HG02884 (cell line): ENCODE measurements around the gene NOP53.
"Not testable (repeated sequence)": the region's sequence is repeated elsewhere in the genome, so short reads cannot be mapped to it uniquely, and the experiment has no call there.

ENCODE experiments used
- ATAC-seq: cut with Tn5 transposase; IDR thresholded peaks from one replicate; pipeline ENCODE4 v1.9.1; 2021; ENCODE audit warnings: mild to moderate bottlenecking, moderate library complexity; ENCODE audit not compliant: unreplicated experiment

The NOP53 gene

DNA sequence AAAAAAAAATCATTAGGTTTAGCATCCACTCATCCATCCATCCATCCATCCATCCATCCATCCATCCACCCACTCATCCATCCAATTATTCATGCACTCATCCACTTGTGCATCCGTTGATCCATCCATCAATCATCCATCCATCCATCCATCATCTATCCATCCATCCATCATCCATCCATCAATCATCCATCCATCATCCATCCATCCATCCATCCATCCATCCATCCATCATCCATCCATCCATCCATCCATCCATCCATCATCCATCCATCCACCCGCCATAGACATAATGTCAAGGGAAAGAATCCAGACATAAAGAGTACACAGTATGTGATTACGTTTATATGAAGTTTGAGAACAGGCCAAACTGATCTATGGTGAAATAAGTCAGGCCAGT is 24.2 kb downstream of the NOP53 start:
- no peak for ATAC-seq

GRCh38 chr19:47771291-47771690 is 25.9 kb downstream of the NOP53 start:
- ATAC-seq, result not testable (repeated sequence)

DNA sequence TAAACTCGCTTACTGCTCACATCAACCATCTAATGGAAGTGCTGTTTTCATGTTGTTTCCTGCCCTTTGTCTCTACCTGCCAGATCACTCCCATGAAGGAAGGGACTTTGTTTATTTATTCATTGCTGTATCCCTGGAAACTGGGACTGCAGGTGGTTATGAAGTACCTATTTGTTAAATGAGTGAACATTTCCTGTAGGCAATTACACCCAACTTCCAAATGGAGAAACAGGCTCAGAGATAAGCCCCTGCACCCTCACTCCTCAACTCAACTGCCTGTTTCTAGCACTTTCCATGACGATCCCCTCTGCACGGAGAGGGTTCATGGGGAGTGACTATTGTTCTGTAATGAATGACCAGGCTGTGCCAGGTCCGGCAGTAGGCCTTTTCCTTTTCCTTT is 31.2 kb downstream of the NOP53 start:
- ATAC-seq, result no peak

DNA sequence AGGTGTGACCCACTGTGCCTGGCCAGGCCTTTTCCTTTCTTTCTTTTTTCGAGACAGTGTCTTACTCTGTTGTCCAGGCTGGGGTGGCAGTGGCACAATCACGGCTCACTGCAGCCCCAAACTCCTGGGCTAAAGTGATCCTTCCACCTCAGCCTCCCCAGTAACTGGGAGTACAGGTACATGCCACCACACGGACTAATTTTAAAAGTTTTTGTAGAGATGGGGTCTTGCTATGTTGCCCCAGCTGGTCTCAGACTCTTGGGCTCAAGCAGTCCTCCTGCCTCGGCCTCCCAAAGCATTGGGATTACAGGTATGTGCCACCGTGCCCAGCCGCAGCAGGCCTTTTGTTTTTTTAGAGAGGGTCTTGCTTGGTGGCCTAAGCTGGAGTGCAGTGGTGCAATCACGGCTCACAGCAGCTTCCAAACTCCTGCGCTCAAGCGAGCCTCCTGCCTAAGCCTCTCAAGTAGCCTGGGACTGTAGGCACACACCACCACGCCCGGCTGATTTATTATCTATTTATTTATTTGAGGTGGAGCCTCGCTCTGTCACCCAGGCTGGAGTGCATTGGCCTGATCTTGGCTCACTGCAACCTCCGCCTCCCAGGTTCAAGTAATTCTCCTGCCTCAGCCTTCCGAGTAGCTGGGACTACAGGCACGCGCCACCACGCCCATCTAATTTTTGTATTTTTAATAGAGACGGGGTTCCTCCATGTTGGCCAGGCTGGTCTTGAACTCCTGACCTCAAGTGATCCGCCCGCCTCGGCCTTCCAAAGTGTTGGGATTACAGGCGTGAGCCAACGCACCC is 32.1 kb downstream of the NOP53 start:
- ATAC-seq, result not testable (repeated sequence)

GRCh38 chr19:47778049-47778953 is 33.0 kb downstream of the NOP53 start, which contains the start of gene SELENOW:
Gene SELENOW, plus strand, starts transcription at chr19:47778703. Its CDS starts 83 bp downstream, at chr19:47778786.
- ATAC-seq, result peak; percentile 65

GRCh38 chr19:47778954-47779351 is 33.6 kb downstream of the NOP53 start:
- ATAC-seq, result no peak

GRCh38 chr19:47779524-47780214 is 34.3 kb downstream of the NOP53 start:
- ATAC-seq, result no peak

- no peak for ATAC-seq
These were observed 34.8 kb downstream of the NOP53 start for GRCh38 chr19:47780215-47780551.

DNA sequence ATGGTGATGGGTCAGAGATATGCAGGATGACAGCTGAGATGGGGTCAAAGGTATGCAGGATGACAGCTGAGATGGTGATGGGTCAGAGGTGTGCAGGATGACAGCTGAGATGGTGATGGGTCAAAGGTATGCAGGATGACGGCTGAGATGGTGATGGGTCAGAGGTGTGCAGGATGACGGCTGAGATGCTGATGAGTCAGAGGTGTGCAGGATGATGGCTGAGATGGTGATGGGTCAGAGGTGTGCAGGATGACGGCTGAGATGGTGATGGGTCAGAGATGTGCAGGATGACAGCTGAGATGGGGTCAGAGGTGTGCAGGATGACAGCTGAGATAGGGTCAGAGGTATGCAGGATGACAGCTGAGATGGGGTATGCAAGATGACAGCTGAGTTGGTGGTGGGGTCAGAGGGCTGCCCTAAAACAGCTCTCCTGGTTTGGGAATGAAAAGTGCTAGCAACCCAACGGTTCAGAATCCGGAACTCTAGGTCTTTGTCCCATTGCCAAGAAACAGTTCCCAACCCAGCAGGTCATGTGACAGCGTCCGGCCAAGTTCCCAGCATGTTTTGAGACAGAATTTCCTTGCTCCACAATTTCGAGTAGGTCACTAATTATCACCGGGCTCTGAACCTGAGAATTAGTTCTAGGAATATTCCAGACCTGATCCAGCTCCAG is 36.4 kb downstream of the NOP53 start:
- no peak for ATAC-seq

DNA sequence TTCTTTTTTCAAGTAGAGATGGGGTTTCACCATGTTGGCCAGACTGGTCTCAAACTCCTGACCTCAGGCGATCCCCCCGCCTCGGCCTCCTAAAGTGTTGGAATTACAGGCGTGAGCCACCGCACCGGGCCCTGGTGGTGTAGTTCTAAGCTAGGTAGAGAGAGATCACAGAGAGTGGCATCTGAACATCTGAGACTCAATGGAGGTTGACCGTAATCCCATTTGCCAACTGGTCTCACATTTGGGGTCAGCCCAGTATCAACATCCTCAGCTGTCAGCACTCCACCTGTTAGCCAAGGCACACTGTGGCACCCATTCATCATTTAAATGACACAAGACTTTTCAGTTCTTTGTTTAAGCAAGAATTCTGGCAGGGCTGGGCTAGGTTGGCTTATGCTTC is 41.2 kb downstream of the NOP53 start:
- ATAC-seq, result no peak

DNA sequence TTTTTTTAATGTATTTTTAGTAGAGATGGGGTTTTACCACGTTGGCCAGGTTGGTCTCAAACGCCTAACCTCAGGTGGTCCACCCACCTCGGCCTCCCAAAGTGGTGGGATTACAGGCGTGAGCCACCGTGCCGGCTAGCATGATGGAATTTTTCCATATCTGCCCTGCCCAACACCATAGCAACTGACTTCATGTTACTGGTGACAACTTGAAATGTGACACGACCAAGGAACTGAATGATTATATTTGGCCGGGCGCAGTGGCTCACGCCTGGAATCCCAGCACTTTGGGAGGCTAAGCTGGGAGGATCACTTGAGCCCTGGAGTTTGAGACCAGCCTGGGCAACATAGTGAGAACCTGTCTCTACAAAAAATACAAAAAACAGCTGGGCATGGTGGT is 42.0 kb downstream of the NOP53 start:
- not testable (repeated sequence) for ATAC-seq

- ATAC-seq, result not testable (repeated sequence)
These were observed 44.5 kb downstream of the NOP53 start for GRCh38 chr19:47789811-47790210.

- ATAC-seq, result no peak
These were observed 45.1 kb downstream of the NOP53 start for GRCh38 chr19:47790398-47790814.

DNA sequence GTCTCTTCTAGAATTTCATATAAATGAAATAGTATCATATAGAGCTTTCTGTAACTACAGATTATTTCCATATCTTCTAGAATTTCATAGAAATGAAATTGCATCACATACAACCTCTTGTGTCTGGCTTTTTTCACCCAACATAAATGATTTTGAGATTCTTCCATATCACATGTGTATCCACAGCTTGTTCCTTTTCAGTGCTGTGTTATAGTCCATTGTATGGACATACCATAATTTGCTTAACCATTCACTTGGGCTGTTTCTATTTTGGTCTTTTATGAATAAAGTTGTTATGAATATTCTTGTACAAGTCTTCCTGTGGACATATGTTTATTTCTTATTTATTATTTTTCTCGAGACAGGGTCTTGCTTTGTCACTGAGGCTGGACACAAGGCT is 47.3 kb downstream of the NOP53 start:
- no peak for ATAC-seq

DNA sequence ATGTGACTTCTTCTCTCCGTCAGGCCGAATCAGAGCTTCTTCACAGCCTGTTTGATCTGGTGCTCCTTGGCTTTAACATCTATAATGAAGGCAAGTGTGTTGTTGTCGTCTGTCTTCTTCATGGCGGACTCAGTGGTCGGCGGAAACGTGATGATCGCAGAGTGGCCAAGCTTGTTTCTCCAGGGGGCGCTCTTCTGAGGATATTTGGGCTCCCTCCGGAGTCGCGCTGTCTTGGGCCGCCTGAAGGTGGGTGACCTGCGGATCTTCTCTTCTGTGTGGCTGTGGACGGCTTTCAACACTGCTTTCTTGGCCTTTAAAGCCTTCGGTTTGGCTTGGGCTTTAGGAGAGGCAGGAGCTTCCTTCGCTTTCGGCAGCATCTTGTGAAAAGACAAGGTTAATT is 49.2 kb downstream of the NOP53 start:
- no peak for ATAC-seq

DNA sequence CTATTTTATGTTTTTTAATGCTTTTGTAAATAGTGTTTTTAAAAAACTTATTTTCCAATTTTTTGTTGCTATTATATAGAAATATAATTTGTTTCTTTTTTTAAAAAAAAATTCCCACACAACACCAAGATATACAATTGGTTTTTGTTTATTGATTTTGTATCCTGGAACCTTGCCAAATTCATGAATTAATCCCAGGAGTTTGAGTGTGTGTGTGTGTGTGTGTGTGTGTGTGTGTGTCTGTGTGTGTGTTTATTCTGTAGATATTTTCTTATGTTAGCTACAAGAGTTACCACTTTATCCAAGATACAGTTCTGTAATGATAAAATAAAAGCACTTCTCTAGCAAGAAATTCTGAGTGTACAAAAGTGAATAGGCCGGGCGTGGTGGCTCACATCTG is 51.4 kb downstream of the NOP53 start:
- no peak for ATAC-seq

DNA sequence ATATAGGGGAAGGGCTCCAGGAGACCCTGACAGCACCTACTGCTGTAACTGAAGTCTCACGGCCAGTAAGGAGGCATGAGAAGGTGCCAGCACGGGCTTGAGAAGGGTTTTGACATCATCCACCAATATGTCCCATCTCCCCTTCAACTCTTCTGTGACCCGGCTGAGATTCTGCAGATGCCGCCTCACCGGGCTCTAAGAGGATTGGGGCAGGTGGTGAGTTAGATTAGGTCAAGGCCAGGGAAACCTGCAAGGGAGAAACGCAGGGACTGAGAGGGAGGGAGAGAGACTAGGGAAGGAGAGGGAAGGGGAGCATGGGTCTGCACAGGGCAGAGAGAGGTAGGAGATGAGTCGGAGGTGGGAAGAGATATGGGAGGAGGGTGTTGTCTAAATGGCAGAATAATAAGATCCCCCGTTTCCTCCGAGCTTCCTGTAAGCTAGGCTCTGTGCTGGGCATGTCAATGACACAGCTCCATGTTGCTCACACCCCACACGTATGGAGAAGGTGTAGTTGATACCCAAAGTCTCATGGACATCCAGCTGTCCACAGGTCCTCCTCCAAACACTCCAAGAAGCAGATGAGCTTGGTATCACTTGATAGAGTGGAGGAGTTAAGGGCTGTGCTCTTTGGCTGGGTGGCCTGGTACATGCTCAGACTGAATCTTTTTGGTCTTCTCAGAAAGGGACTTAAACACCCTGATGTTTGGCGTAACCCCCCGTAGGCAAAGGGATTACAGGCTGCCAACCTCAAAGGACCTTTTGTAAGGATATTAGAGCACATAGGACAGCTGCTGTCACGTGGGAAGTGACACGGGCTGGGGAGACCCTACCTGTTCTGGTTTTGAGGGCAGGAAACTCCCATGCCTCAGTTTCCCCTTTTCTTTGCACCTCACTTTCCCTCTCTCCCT is 52.9 kb downstream of the NOP53 start:
- ATAC-seq, result no peak

DNA sequence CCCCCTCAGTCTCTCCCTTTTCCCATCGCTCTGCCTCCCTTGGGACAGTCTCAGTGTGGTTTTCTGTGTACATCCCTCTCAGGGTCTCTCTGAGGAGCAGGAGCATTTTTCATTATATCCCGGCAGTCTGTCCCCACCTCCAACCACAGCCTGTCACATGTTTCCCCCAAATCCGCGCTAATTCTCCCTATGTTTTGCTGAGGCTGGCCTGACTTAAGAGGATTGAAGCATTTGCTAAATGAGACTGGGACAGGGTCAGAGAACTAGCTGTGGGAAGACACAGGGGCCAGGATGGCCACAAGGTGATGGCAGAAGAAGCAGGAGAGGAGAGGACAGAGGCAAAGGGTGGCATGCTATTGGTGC is 53.5 kb downstream of the NOP53 start:
- no peak for ATAC-seq

DNA sequence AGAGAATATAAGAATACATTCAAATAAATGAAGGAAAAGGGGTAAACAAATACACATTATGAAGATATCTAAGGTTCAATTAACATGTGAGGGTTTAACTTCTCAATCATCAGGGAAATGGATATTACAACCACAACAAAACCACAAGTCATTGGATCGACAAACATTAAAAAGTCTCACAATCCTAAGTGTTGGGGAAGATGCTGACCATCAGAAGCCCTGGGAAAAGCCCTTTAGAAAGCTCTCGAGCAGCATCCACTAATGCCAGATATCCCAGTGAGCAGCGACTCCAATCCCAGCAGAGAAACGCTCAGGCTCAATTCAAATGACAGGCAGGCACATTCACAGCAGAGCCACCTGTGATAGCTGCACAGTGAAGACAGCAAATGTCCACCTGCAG is 55.9 kb downstream of the NOP53 start:
- no peak for ATAC-seq

DNA sequence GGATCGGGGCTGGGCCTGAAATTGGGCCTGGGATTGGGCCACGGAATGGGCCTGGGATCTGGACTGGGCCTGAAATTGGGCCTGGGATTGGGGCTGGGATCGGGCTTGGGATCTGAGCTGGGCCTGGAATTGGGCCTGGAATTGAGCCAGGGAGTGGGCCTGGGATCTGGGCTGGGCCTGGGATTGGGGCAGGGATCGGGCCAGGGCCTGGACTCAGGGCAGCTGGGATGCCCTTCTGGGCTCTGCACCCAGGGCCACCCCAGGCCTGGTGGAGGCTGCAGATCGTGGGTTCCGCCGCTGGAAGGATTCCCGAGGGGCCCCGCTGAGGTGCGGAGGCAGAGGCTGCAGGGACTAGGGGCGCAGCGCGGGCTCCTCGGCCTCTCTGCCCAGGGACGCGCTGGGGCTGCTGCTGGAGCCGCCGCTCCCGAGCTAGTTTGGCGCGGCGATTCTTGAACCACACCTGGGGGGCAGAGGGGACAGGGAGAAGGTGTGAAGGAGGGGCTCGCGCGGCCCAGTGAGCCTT is 57.2 kb downstream of the NOP53 start:
- ATAC-seq, result no peak
